IMR-90 (cell line): ENCODE data around the gene SCARB1. TPM values are rescaled to one million over a fixed set of nuclear protein-coding genes. Genes with fewer than 3 reads are reported as not detected.

Experiments
- ATAC-seq: fragments of 200-7000 bp; cut with Tn5 transposase; 2 replicates; pipeline ENCODE4 v1.9.1; 2020; ENCODE audit warnings: low read depth, mild to moderate bottlenecking, moderate library complexity
- BruUV-seq: library from RNA; stranded (reverse); fragments of 400-500 nt; replicated peaks from 2 replicates; lab custom pipeline; 2021; lab: Mats Ljungman, UMichigan
- CTCF ChIA-PET: fragments of 300-600 bp; formaldehyde crosslinking; extraction: SDS; loops from one replicate; lab custom pipeline; 2021; ENCODE audit warnings: antibody characterized with exemption; lab: Yijun Ruan, JAX
- POLR2A ChIA-PET: fragments of 300-600 bp; sonication (Branson Sonifier 250); formaldehyde crosslinking; loops from one replicate; lab custom pipeline; 2022; ENCODE audit warnings: antibody characterized with exemption; ENCODE audit not compliant: unreplicated experiment; lab: Charles Lee
- DNase-seq: peaks from one replicate; pipeline ENCODE4 v3.0.0; 2013
- H2AFZ ChIP-seq: replicated peaks from 2 replicates; pipeline ENCODE3; 2013; ENCODE audit warnings: low read length, mild to moderate bottlenecking; ENCODE audit not compliant: poor library complexity
- H2AK5ac ChIP-seq: 2 replicates; pipeline ENCODE4 v1.6.1; 2013; ENCODE audit warnings: low read depth, low read length, inconsistent platforms
- H2AK9ac ChIP-seq: replicated peaks from 2 replicates; pipeline ENCODE3; 2013; ENCODE audit warnings: mild to moderate bottlenecking, low read depth, low read length, moderate library complexity; ENCODE audit not compliant: poor library complexity
- H2BK120ac ChIP-seq: 2 replicates; pipeline ENCODE4 v1.6.1; 2013; ENCODE audit warnings: low read depth, low read length, inconsistent platforms
- H2BK15ac ChIP-seq: 3 replicates; pipeline ENCODE4 v1.6.1; 2013; ENCODE audit warnings: low read depth, low read length, inconsistent platforms
- H2BK20ac ChIP-seq: 2 replicates; pipeline ENCODE4 v1.6.1; 2013; ENCODE audit warnings: low read depth, mild to moderate bottlenecking, inconsistent platforms, low read length, moderate library complexity
- H2BK5ac ChIP-seq: 2 replicates; pipeline ENCODE4 v1.6.1; 2013; ENCODE audit warnings: mild to moderate bottlenecking, low read depth, low read length, inconsistent platforms; ENCODE audit not compliant: poor library complexity, severe bottlenecking
- H3K14ac ChIP-seq: replicated peaks from 2 replicates; pipeline ENCODE4 v1.6.1; 2013; ENCODE audit warnings: low read depth, low read length, inconsistent platforms
- H3K18ac ChIP-seq: 2 replicates; pipeline ENCODE4 v1.6.1; 2013; ENCODE audit warnings: low read depth, low read length, control low read depth
- H3K23ac ChIP-seq: 2 replicates; pipeline ENCODE4 v1.6.1; 2013; ENCODE audit warnings: low read depth, low read length, inconsistent platforms
- H3K27ac ChIP-seq: 2 replicates; pipeline ENCODE4 v1.5.1; 2013; ENCODE audit warnings: mild to moderate bottlenecking, control low read depth, low read length; ENCODE audit not compliant: insufficient read depth
- H3K27me3 ChIP-seq: 2 replicates; pipeline ENCODE4 v1.6.1; 2013; ENCODE audit warnings: low read length; ENCODE audit not compliant: control insufficient read depth, insufficient read depth
- H3K36me3 ChIP-seq: 2 replicates; pipeline ENCODE4 v1.6.1; 2013; ENCODE audit warnings: low read length, mixed read lengths; ENCODE audit not compliant: control insufficient read depth, insufficient read depth
- H3K4ac ChIP-seq: 2 replicates; pipeline ENCODE4 v1.6.1; 2013; ENCODE audit warnings: low read depth, low read length, inconsistent platforms
- H3K4me1 ChIP-seq: 2 replicates; pipeline ENCODE4 v1.6.1; 2013; ENCODE audit warnings: low read length, mixed read lengths; ENCODE audit not compliant: control insufficient read depth, insufficient read depth
- H3K4me2 ChIP-seq: 2 replicates; pipeline ENCODE4 v1.6.1; 2013; ENCODE audit warnings: low read depth, mild to moderate bottlenecking, control low read depth, low read length, moderate library complexity
- H3K4me3 ChIP-seq: 2 replicates; pipeline ENCODE4 v1.5.1; 2013; ENCODE audit warnings: low read depth, mild to moderate bottlenecking, control low read depth, low read length, moderate library complexity; ENCODE audit not compliant: insufficient read depth
- H3K56ac ChIP-seq: 2 replicates; pipeline ENCODE4 v1.6.1; 2013; ENCODE audit warnings: low read length, inconsistent platforms; ENCODE audit not compliant: insufficient read depth; ENCODE audit errors: extremely low read depth
- H3K79me1 ChIP-seq, 2 experiments: 2 replicates each; pipeline ENCODE4 v1.6.1; 2013; ENCODE audit warnings: low read length in 2 of 2, inconsistent platforms in 1 of 2, low read depth in 1 of 2
- H3K9ac ChIP-seq: 2 replicates; pipeline ENCODE4 v1.6.1; 2013; ENCODE audit warnings: low read depth, low read length, control low read depth
- H3K9me1 ChIP-seq: 2 replicates; pipeline ENCODE4 v1.6.1; 2013; ENCODE audit warnings: low read length, inconsistent platforms; ENCODE audit not compliant: insufficient read depth
- H3K9me3 ChIP-seq: 2 replicates; pipeline ENCODE4 v1.6.1; 2013; ENCODE audit warnings: low read length; ENCODE audit not compliant: control insufficient read depth, insufficient read depth
- H4K20me1 ChIP-seq: 2 replicates; pipeline ENCODE4 v1.6.1; 2013; ENCODE audit warnings: low read length, inconsistent platforms; ENCODE audit not compliant: insufficient read depth
- H4K5ac ChIP-seq: 2 replicates; pipeline ENCODE4 v1.6.1; 2013; ENCODE audit warnings: mild to moderate bottlenecking, low read depth, low read length, control low read depth
- H4K8ac ChIP-seq, 2 experiments: 2 replicates each; pipeline ENCODE4 v1.6.1; 2013; ENCODE audit warnings: low read depth in 2 of 2, low read length in 2 of 2, control low read depth in 1 of 2, inconsistent platforms in 1 of 2
- H4K91ac ChIP-seq: 2 replicates; pipeline ENCODE4 v1.6.1; 2013; ENCODE audit warnings: low read depth, low read length, inconsistent platforms; ENCODE audit not compliant: insufficient read depth
- BHLHE40 ChIP-seq: fragments of 150-350 bp; IDR thresholded peaks from 2 replicates; pipeline ENCODE4 v1.6.1; 2016; ENCODE audit warnings: mild to moderate bottlenecking, low read depth, low read length
- CEBPB ChIP-seq: IDR thresholded peaks from 2 replicates; pipeline ENCODE4 v1.6.1; 2012; ENCODE audit warnings: low read depth, low read length, improper control_type of control experiment
- CHD1 ChIP-seq: IDR thresholded peaks from 2 replicates; pipeline ENCODE4 v1.6.1; 2012; ENCODE audit warnings: low read depth, low read length, improper control_type of control experiment
- MAFK ChIP-seq: IDR thresholded peaks from 2 replicates; pipeline ENCODE4 v1.6.1; 2012; ENCODE audit warnings: low read depth, low read length, improper control_type of control experiment
- MAZ ChIP-seq: IDR thresholded peaks from 2 replicates; pipeline ENCODE4 v1.6.1; 2012; ENCODE audit warnings: low read depth, mild to moderate bottlenecking, low read length, improper control_type of control experiment, moderate library complexity, borderline replicate concordance
- MXI1 ChIP-seq: IDR thresholded peaks from 2 replicates; pipeline ENCODE4 v1.6.1; 2012; ENCODE audit warnings: low read depth, mild to moderate bottlenecking, low read length, moderate library complexity, borderline replicate concordance
- RCOR1 ChIP-seq: IDR thresholded peaks from 2 replicates; pipeline ENCODE4 v1.6.1; 2012; ENCODE audit warnings: mild to moderate bottlenecking, low read length, improper control_type of control experiment; ENCODE audit not compliant: insufficient replicate concordance
- SMC3 ChIP-seq: fragments of 150-350 bp; IDR thresholded peaks from 2 replicates; pipeline ENCODE4 v1.6.1; 2016; ENCODE audit warnings: low read depth, mild to moderate bottlenecking, antibody characterized with exemption, low read length, moderate library complexity
- WGBS, 2 experiments: methylation state at CpG; one replicate each; pipeline versions ENCODE4 v1.1.5 to v1.1.7; 2013; ENCODE audit warnings: missing lambda C conversion rate in 2 of 2; ENCODE audit not compliant: insufficient read length in 1 of 2; ENCODE audit errors: extremely low coverage in 2 of 2; 5-methylcytosine and 5-hydroxymethylcytosine counted together
- dilution Hi-C: fragments of 300-500 bp; cut with HindIII; formaldehyde crosslinking; loops from one replicate; pipeline ENCODE4 v1.14.3; 2018; ENCODE audit warnings: low sequenced_read_pairs; ENCODE audit not compliant: unreplicated experiment
- in situ Hi-C: fragments of 300-500 bp; cut with MboI; formaldehyde crosslinking; loops from 3 replicates; pipeline ENCODE4 v1.14.3; 2019; ENCODE audit warnings: low sequenced_read_pairs, inconsistent platforms, mixed read lengths
- intact Hi-C: fragments of 100-400 bp; cut with micrococcal nuclease; formaldehyde crosslinking; loops from 2 replicates; pipeline ENCODE4 v1.10.0; 2022
- polyA plus RNA-seq, 3 experiments: library from polyadenylated mRNA; depleted of rRNA; stranded (reverse); fragments of >200 nt; gene quantifications; 2 replicates each; pipeline ENCODE4 v1.2.3, GENCODE V29; 2012; ENCODE audit warnings: low replicate concordance in 1 of 3
- total RNA-seq: library from RNA; depleted of rRNA; stranded (reverse); fragments of >200 nt; gene quantifications from 2 replicates; pipeline ENCODE4 v1.2.3, GENCODE V29; 2012

SCARB1 gene
- total and polyA plus RNA-seq, 2 of the 4 experiments (the other 2 are of a cell fraction) = 3.0 to 24.8 TPM

GRCh38 chr12:124753993-124754392 lies 109.7 kb downstream of the SCARB1 start:
- WGBS, 2 experiments = 100% methylated on average over 2 of the region's 4 CpGs; no CpG with 5 or more reads in 1 of the 2 experiments
- no TSS peak for BruUV-seq
- intact Hi-C loops = loop anchor here (5.0 kb wide), 1 partner anchor 387 kb away; no protein-coding TSS in a partner anchor
- H4K5ac ChIP-seq = no peak overlapping the region
- peaks cover 16% of the 10 kb centered on the region for H3K9me3 ChIP-seq
- H3K79me1 ChIP-seq = no peaks in the 10 kb centered on the region
- no peak for DNase-seq
- H2AK5ac ChIP-seq = peak overlapping the region; percentile 35; the same call in 1 of the 2 replicates
- no peak overlapping the region for H2BK20ac ChIP-seq
- no peaks in the 10 kb centered on the region for H3K36me3 ChIP-seq
- H3K4me1 ChIP-seq = peaks cover 10% of the 10 kb centered on the region; the same call in 1 of the 2 replicates
- H2AK9ac ChIP-seq = no peak overlapping the region
- H3K18ac ChIP-seq = no peak overlapping the region; the same call in 1 of the 2 replicates
- H3K4me3 ChIP-seq = no peak overlapping the region
- dilution Hi-C loops = no loop called here
- H3K9ac ChIP-seq = no peak overlapping the region
- no peak overlapping the region for H3K4ac ChIP-seq
- no peak overlapping the region for H2AFZ ChIP-seq
- in situ Hi-C loops = no loop called here
- no peak overlapping the region for H3K4me2 ChIP-seq
- no peak overlapping the region for H3K56ac ChIP-seq
- no peak overlapping the region for H3K14ac ChIP-seq
- CTCF ChIA-PET = interaction anchor here (0.8 kb wide), 1 partner anchor 13 kb away, joined by 3 read pairs; no protein-coding TSS in a partner anchor
- H4K91ac ChIP-seq = no peak overlapping the region
- H4K8ac ChIP-seq = no peak overlapping the region
- H3K23ac ChIP-seq = no peak overlapping the region
- H3K9me1 ChIP-seq = no peaks in the 10 kb centered on the region; the same call in 1 of the 2 replicates
- no peak for TF ChIP-seq MAFK
- no peak for TF ChIP-seq MAZ
- TF ChIP-seq RCOR1 = no peak
- no peak for TF ChIP-seq CEBPB
- TF ChIP-seq BHLHE40 = no peak
- TF ChIP-seq SMC3 = no peak
- TF ChIP-seq MXI1 = no peak
- TF ChIP-seq CHD1 = no peak
- no peaks in the 10 kb centered on the region for H4K20me1 ChIP-seq
- H2BK120ac ChIP-seq = 0 out of 2 replicates have a peak overlapping the region, but pooled peaks have one; percentile 59
- 0 out of 2 replicates have a peak, but pooled peaks cover 3% of the 10 kb centered on the region for H3K27me3 ChIP-seq
- H2BK15ac ChIP-seq = 0 out of 3 replicates have a peak overlapping the region, but pooled peaks have one; percentile 40
- no peak overlapping the region for H2BK5ac ChIP-seq
- ATAC-seq = no peak
- POLR2A ChIA-PET = no interaction called here
- H3K27ac ChIP-seq = no peak overlapping the region
